H9 (cell line): ENCODE results near the gene TNFSF13B. TPM values are rescaled to one million over a fixed set of nuclear protein-coding genes. Genes with fewer than 3 reads are reported as not detected.

Experiments
- DNase-seq: peaks from one replicate; pipeline ENCODE4 v3.0.0-alpha.2; 2017
- H2AFZ ChIP-seq: one replicate; pipeline ENCODE4 v1.6.1; 2013; ENCODE audit warnings: mild to moderate bottlenecking, low read length, control low read depth, moderate library complexity
- H2AK5ac ChIP-seq: 2 replicates; pipeline ENCODE4 v1.6.1; 2013; ENCODE audit warnings: low read length, control low read depth, mixed read lengths; ENCODE audit not compliant: insufficient read length
- H2BK120ac ChIP-seq: one replicate; pipeline ENCODE4 v1.6.1; 2013; ENCODE audit warnings: low read depth, mild to moderate bottlenecking, low read length, control low read depth, inconsistent platforms; ENCODE audit not compliant: poor library complexity, severe bottlenecking
- H2BK12ac ChIP-seq: 2 replicates; pipeline ENCODE4 v1.6.1; 2013; ENCODE audit warnings: low read length, control low read depth, mixed read lengths, low read depth; ENCODE audit not compliant: insufficient read length
- H2BK15ac ChIP-seq: 2 replicates; pipeline ENCODE4 v1.6.1; 2013; ENCODE audit warnings: low read depth, low read length, control low read depth
- H2BK20ac ChIP-seq: one replicate; pipeline ENCODE4 v1.6.1; 2013; ENCODE audit warnings: low read depth, mild to moderate bottlenecking, low read length, control low read depth, inconsistent platforms; ENCODE audit not compliant: poor library complexity, severe bottlenecking
- H2BK5ac ChIP-seq: 2 replicates; pipeline ENCODE4 v1.6.1; 2013; ENCODE audit warnings: low read length, control low read depth, mixed read lengths; ENCODE audit not compliant: insufficient read length
- H3K14ac ChIP-seq: 2 replicates; pipeline ENCODE4 v1.6.1; 2013; ENCODE audit warnings: low read length, control low read depth; ENCODE audit not compliant: insufficient read depth
- H3K18ac ChIP-seq: 2 replicates; pipeline ENCODE4 v1.6.1; 2013; ENCODE audit warnings: low read depth, mild to moderate bottlenecking, mixed read lengths, low read length, control low read depth; ENCODE audit not compliant: insufficient read length
- H3K23ac ChIP-seq: 2 replicates; pipeline ENCODE4 v1.6.1; 2013; ENCODE audit warnings: low read length, control low read depth, mixed read lengths, low read depth; ENCODE audit not compliant: insufficient read length
- H3K23me2 ChIP-seq: 2 replicates; pipeline ENCODE4 v1.6.1; 2013; ENCODE audit warnings: low read depth, mild to moderate bottlenecking, mixed read lengths, low read length, control low read depth; ENCODE audit not compliant: insufficient read length, poor library complexity, severe bottlenecking
- H3K27ac ChIP-seq: 2 replicates; pipeline ENCODE4 v1.5.1; 2013; ENCODE audit warnings: low read length, control low read depth, mixed read lengths, low read depth; ENCODE audit not compliant: insufficient read length
- H3K27me3 ChIP-seq: 2 replicates; pipeline ENCODE4 v1.6.1; 2013; ENCODE audit warnings: low read length, control low read depth, inconsistent platforms; ENCODE audit not compliant: insufficient read depth
- H3K4ac ChIP-seq: 2 replicates; pipeline ENCODE4 v1.6.1; 2013; ENCODE audit warnings: low read depth, mild to moderate bottlenecking, control low read depth, inconsistent platforms, low read length, moderate library complexity
- H3K4me1 ChIP-seq: 2 replicates; pipeline ENCODE4 v1.6.1; 2013; ENCODE audit warnings: low read length, control low read depth, inconsistent platforms; ENCODE audit not compliant: insufficient read depth
- H3K4me2 ChIP-seq: 2 replicates; pipeline ENCODE4 v1.6.1; 2013; ENCODE audit warnings: low read length, control low read depth, mixed read lengths; ENCODE audit not compliant: insufficient read length, insufficient read depth
- H3K56ac ChIP-seq: 2 replicates; pipeline ENCODE4 v1.6.1; 2013; ENCODE audit warnings: low read depth, mild to moderate bottlenecking, mixed read lengths, low read length, control low read depth; ENCODE audit not compliant: insufficient read length
- H3K79me1 ChIP-seq: 2 replicates; pipeline ENCODE4 v1.6.1; 2013; ENCODE audit warnings: low read depth, mild to moderate bottlenecking, moderate library complexity, low read length, control low read depth, inconsistent platforms; ENCODE audit not compliant: insufficient read depth, poor library complexity, severe bottlenecking
- H3K79me2 ChIP-seq: 2 replicates; pipeline ENCODE4 v1.6.1; 2013; ENCODE audit warnings: low read length, control low read depth, inconsistent platforms; ENCODE audit not compliant: insufficient read depth
- H3K9ac ChIP-seq: 2 replicates; pipeline ENCODE4 v1.6.1; 2013; ENCODE audit warnings: low read length, control low read depth, mixed read lengths; ENCODE audit not compliant: insufficient read length; ENCODE audit errors: extremely low read depth
- H3K9me3 ChIP-seq: one replicate; pipeline ENCODE4 v1.6.1; 2013; ENCODE audit warnings: low read depth, low read length, inconsistent platforms; ENCODE audit not compliant: control insufficient read depth
- H3T11ph ChIP-seq: one replicate; pipeline ENCODE4 v1.6.1; 2013; ENCODE audit warnings: mild to moderate bottlenecking, low read length, control low read depth, inconsistent platforms
- H4K20me1 ChIP-seq: one replicate; pipeline ENCODE4 v1.6.1; 2013; ENCODE audit not compliant: control insufficient read depth, insufficient read length, insufficient read depth
- H4K5ac ChIP-seq: 2 replicates; pipeline ENCODE4 v1.6.1; 2013; ENCODE audit warnings: low read depth, mild to moderate bottlenecking, mixed read lengths, low read length, control low read depth; ENCODE audit not compliant: insufficient read length
- H4K8ac ChIP-seq: replicated peaks from 2 replicates; pipeline ENCODE4 v1.6.1; 2013; ENCODE audit warnings: low read length, control low read depth, mixed read lengths, low read depth; ENCODE audit not compliant: insufficient read length
- H4K91ac ChIP-seq: 2 replicates; pipeline ENCODE4 v1.6.1; 2013; ENCODE audit warnings: low read depth, mild to moderate bottlenecking, moderate library complexity, mixed read lengths, low read length, control low read depth; ENCODE audit not compliant: insufficient read length
- H3K27ac Mint-ChIP-seq, 3 experiments: 2 replicates in 2 of 3; 3 replicates in 1 of 3; pipeline ENCODE4 v1.8.0; 2020 to 2021; ENCODE audit warnings: mixed read lengths in 3 of 3, mild to moderate bottlenecking in 1 of 3, moderate library complexity in 1 of 3
- H3K27me3 Mint-ChIP-seq: 2 replicates; pipeline ENCODE4 v1.8.0; 2021; ENCODE audit warnings: low read depth, mild to moderate bottlenecking, moderate library complexity, mixed read lengths
- H3K36me3 Mint-ChIP-seq, 3 experiments: 2 replicates in 2 of 3; 3 replicates in 1 of 3; pipeline ENCODE4 v1.8.0; 2020 to 2021; ENCODE audit warnings: low read depth in 3 of 3, mixed read lengths in 3 of 3; ENCODE audit not compliant: insufficient read depth in 1 of 3
- H3K4me1 Mint-ChIP-seq, 2 experiments: 2 replicates each; pipeline ENCODE4 v1.8.0; 2020; ENCODE audit warnings: mixed read lengths in 2 of 2
- H3K4me3 Mint-ChIP-seq, 2 experiments: 2 replicates in 1 of 2; 3 replicates in 1 of 2; pipeline ENCODE4 v1.8.0; 2020 to 2021; ENCODE audit warnings: mild to moderate bottlenecking in 2 of 2, mixed read lengths in 2 of 2, moderate library complexity in 1 of 2
- H3K9me3 Mint-ChIP-seq, 2 experiments: 2 replicates in 1 of 2; 3 replicates in 1 of 2; pipeline ENCODE4 v1.8.0; 2020; ENCODE audit warnings: mild to moderate bottlenecking in 2 of 2, mixed read lengths in 2 of 2, moderate library complexity in 1 of 2
- CTCF ChIP-seq: fragments of 200-600 bp; sonication (generic); conservative IDR thresholded peaks from 3 replicates; pipeline ENCODE4 v1.8.0; 2021; ENCODE audit warnings: antibody characterized with exemption, mild to moderate bottlenecking
- WGBS: extraction: QIAGEN DNeasy Blood & Tissue Kit; methylation state at CpG from one replicate; pipeline ENCODE4 v1.1.7; 2013; ENCODE audit warnings: missing lambda C conversion rate, low lambda C conversion rate, mixed read lengths; ENCODE audit not compliant: insufficient read length; ENCODE audit errors: extremely low coverage; 5-methylcytosine and 5-hydroxymethylcytosine counted together
- total RNA-seq: library from RNA; stranded (reverse); gene quantifications from 2 replicates; pipeline ENCODE4 v1.2.1, GENCODE V29; 2021

The TNFSF13B gene
- total RNA-seq, 1 experiment from 2014 or later: 0.31 TPM

GRCh38 chr13:108266321-108266990 lies 3.1 kb upstream of the TNFSF13B start:
- H3K23ac ChIP-seq: no peak overlapping the region
- H4K91ac ChIP-seq: no peak overlapping the region
- Mint-ChIP-seq H3K4me3 (no peak overlapping the region), H3K4me1 (peaks cover 5 to 8% of the 10 kb centered on the region in 2 experiments), H3K9me3 (no peaks in the 10 kb centered on the region), H3K27ac (no peak overlapping the region), H3K27me3 (no peaks in the 10 kb centered on the region), H3K36me3 (no peaks in the 10 kb centered on the region)
- no peak overlapping the region for H3K14ac ChIP-seq
- H4K8ac ChIP-seq: no peak overlapping the region
- no peak overlapping the region for H2BK15ac ChIP-seq
- H3K9ac ChIP-seq: no peak overlapping the region
- no peak overlapping the region for H3T11ph ChIP-seq
- no peak overlapping the region for H2AK5ac ChIP-seq
- no peak overlapping the region for H3K4ac ChIP-seq
- no peaks in the 10 kb centered on the region for H3K79me2 ChIP-seq
- H3K23me2 ChIP-seq: no peaks in the 10 kb centered on the region
- H3K9me3 ChIP-seq: no peaks in the 10 kb centered on the region
- no peaks in the 10 kb centered on the region for H4K20me1 ChIP-seq
- H2BK12ac ChIP-seq: no peak overlapping the region
- no peak for TF ChIP-seq CTCF
- H3K4me1 ChIP-seq: no peaks in the 10 kb centered on the region
- no peak overlapping the region for H3K18ac ChIP-seq
- no peak overlapping the region for H3K27ac ChIP-seq
- no CpG with 5 or more reads among the region's 10 CpGs for WGBS
- H3K56ac ChIP-seq: no peak overlapping the region
- no peak for DNase-seq
- no peak overlapping the region for H3K4me2 ChIP-seq
- no peak overlapping the region for H2BK120ac ChIP-seq
- no peak overlapping the region for H2BK5ac ChIP-seq
- no peaks in the 10 kb centered on the region for H3K27me3 ChIP-seq
- no peaks in the 10 kb centered on the region for H3K79me1 ChIP-seq
- no peak overlapping the region for H2AFZ ChIP-seq
- no peak overlapping the region for H2BK20ac ChIP-seq
- H4K5ac ChIP-seq: no peak overlapping the region
